ENCODE data around the gene SIDT1. TPM values are rescaled to one million over a fixed set of nuclear protein-coding genes. Genes with fewer than 3 reads are reported as not detected.

SIDT1 gene
- total RNA-seq, 4 donors from 2014 or later: 62.5 to 116 (median 91.6) TPM

DNA sequence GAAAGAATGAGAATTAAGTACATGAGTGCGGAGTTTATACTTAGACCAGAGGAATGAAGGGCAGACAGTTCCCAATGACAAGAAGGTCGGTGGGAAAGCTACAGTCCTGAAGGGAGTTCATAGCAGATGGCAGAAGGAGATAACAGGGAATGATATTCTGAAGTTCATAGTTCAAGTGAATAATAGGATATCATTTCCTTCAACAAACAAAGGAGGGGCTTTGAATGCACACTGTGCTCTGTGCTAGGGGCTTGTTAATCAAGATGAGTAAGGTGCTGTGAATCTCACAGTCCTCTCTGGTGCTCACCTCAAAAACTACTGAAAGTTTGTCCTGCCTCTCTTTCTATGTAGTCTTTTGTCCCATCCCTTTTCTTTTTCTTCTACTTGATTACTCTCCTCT is 41.9 kb downstream of the SIDT1 start:
- Histone ChIP-seq H3K4me1 (peaks cover 0 to 10% (median 0%) of the 10 kb centered on the region in 4 donors), H3K27me3 (no peaks in the 10 kb centered on the region), H3K9me3 (no peaks in the 10 kb centered on the region), H3K27ac (peak overlapping the region in 3 of 4 donors; percentile 41 to 79 (median 67)), H3K36me3 (no peaks in the 10 kb centered on the region), H3K4me3 (no peak overlapping the region)
- DNase-seq: no peak
- no peak for TF ChIP-seq POLR2A (IDR thresholded peaks at IDR 0.05)
- TF ChIP-seq, protein P1, sequence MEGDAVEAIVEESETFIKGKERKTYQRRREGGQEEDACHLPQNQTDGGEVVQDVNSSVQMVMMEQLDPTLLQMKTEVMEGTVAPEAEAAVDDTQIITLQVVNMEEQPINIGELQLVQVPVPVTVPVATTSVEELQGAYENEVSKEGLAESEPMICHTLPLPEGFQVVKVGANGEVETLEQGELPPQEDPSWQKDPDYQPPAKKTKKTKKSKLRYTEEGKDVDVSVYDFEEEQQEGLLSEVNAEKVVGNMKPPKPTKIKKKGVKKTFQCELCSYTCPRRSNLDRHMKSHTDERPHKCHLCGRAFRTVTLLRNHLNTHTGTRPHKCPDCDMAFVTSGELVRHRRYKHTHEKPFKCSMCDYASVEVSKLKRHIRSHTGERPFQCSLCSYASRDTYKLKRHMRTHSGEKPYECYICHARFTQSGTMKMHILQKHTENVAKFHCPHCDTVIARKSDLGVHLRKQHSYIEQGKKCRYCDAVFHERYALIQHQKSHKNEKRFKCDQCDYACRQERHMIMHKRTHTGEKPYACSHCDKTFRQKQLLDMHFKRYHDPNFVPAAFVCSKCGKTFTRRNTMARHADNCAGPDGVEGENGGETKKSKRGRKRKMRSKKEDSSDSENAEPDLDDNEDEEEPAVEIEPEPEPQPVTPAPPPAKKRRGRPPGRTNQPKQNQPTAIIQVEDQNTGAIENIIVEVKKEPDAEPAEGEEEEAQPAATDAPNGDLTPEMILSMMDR (IDR thresholded peaks at IDR 0.05): no peak

DNA sequence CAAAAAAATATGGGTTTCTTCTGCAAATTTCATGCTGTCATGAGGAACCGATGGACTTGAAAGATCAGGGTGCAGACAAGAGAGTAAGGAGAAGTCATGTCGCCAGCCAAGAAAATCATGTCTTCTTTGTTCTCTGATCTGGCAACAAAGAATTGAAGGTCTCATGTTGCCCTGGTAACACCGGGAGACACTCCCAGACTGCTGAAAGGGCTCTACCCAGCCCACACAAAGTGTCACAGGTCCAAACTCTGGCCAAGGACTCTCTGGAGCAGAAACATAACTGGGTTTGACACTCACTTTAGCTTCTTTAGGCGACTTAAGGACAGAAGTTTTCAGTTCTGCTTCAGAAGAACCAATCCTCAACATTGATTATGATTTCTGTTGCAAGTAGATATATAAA is 42.9 kb downstream of the SIDT1 start:
- TF ChIP-seq, protein P1 (IDR thresholded peaks at IDR 0.05): no peak
- TF ChIP-seq POLR2A (IDR thresholded peaks at IDR 0.05): no peak
- H3K27me3 ChIP-seq: no peaks in the 10 kb centered on the region
- DNase-seq: peak in 1 of 3 donors; percentile 50
- peak overlapping the region in 1 of 4 donors; percentile 79 for H3K27ac ChIP-seq
- no peak overlapping the region for H3K4me3 ChIP-seq
- H3K4me1 ChIP-seq: peaks cover 0 to 10% (median 0%) of the 10 kb centered on the region in 4 donors
- H3K9me3 ChIP-seq: no peaks in the 10 kb centered on the region
- no peaks in the 10 kb centered on the region for H3K36me3 ChIP-seq

DNA sequence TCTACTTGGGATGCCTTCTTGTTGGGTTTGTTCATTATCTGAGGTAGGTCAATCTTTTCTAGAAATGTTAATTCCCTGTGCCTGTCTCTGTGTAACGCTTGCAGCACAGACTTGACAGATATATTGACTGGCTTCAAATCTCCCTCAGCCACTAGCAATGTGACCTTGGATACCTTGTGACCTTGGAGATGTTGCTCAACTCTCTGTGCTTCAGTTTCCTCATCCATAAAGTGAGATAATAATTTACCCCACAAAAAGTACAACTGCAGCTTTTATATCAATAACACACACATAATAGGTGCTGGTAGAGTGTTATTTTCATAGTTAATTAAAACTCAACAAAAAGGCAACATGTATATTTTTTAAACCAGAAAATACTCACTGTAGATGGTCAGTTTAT is 52.9 kb downstream of the SIDT1 start:
- Histone ChIP-seq H3K36me3 (peaks cover 0 to 4% (median 0%) of the 10 kb centered on the region in 3 donors), H3K9me3 (no peaks in the 10 kb centered on the region), H3K4me1 (no peaks in the 10 kb centered on the region), H3K27me3 (no peaks in the 10 kb centered on the region), H3K27ac (no peak overlapping the region), H3K4me3 (no peak overlapping the region)
- TF ChIP-seq POLR2A (IDR thresholded peaks at IDR 0.05): no peak
- TF ChIP-seq, protein P1 (IDR thresholded peaks at IDR 0.05): no peak
- no peak for DNase-seq

DNA sequence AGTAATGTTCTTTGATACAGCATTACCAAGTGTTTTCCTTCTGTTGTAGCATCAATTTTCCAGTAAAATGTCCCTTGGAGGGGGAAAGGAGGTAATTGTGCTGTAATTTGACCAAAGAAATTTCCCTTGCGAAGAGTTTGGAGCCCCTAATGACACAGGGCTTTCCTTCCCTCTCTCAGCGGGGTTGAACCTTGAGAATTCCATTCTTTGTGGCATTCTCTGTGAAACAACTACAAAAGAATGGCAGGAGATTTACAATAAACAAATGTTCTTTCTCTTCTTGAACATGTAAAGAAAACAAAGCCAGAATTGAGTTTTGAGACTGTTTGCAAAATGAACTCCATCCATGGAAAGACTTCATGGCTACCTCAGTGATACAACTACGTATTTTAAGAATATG is 53.4 kb downstream of the SIDT1 start:
- TF ChIP-seq, protein P1 (IDR thresholded peaks at IDR 0.05): no peak
- no peak for TF ChIP-seq POLR2A (IDR thresholded peaks at IDR 0.05)
- DNase-seq: no peak
- Histone ChIP-seq H3K4me3 (no peak overlapping the region), H3K4me1 (no peaks in the 10 kb centered on the region), H3K27ac (no peak overlapping the region), H3K36me3 (peaks cover 0 to 4% (median 0%) of the 10 kb centered on the region in 3 donors), H3K9me3 (no peaks in the 10 kb centered on the region), H3K27me3 (no peaks in the 10 kb centered on the region)

DNA sequence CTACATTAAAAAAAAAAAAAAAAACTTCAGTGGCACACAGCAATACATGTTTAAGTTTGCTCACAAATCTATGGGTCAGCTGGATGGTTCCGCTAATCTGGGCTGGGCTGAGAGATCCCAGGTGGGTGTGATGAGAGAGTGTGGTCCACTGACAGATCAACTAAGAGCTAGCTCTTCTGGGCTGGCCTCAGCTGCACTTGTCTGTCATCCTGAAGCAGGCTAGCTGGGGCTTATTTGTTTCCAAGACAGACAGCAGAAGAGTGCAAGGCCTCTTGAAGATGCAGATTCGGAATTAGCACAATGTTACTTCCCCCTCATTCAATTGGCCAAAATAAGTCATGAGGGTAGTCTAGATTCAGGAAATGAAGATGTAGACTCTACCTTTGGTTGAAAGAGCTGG is 56.5 kb downstream of the SIDT1 start:
- peaks cover 0 to 4% (median 0%) of the 10 kb centered on the region in 3 donors for H3K36me3 ChIP-seq
- no peaks in the 10 kb centered on the region for H3K9me3 ChIP-seq
- no peaks in the 10 kb centered on the region for H3K4me1 ChIP-seq
- no peaks in the 10 kb centered on the region for H3K27me3 ChIP-seq
- no peak overlapping the region for H3K27ac ChIP-seq
- TF ChIP-seq, protein P1 (IDR thresholded peaks at IDR 0.05): no peak
- no peak for TF ChIP-seq POLR2A (IDR thresholded peaks at IDR 0.05)
- no peak overlapping the region for H3K4me3 ChIP-seq
- DNase-seq: no peak

DNA sequence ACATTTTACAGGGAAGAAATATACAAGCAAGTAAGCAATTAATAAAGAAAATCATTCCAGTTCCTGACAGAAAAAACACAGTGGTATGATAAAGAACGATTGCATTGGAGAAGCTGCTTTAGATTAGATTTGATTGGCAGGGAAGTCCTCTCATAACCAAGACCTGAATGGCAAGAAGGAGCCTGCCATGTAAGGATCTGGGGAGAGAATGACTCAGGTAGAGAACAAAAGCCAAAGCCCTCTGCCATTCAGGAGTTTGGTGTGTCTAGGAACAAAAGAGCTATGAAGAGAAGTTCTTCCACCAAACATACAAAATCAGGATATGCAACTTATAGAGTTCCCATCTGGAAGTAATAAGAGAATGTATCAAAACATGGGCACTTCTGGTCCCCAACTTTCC is 57.6 kb downstream of the SIDT1 start:
- no peaks in the 10 kb centered on the region for H3K27me3 ChIP-seq
- no peak overlapping the region for H3K27ac ChIP-seq
- no peak for DNase-seq
- H3K4me3 ChIP-seq: no peak overlapping the region
- no peaks in the 10 kb centered on the region for H3K9me3 ChIP-seq
- H3K4me1 ChIP-seq: no peaks in the 10 kb centered on the region
- H3K36me3 ChIP-seq: peaks cover 0 to 4% (median 0%) of the 10 kb centered on the region in 3 donors
- TF ChIP-seq, protein P1 (IDR thresholded peaks at IDR 0.05): no peak
- TF ChIP-seq POLR2A (IDR thresholded peaks at IDR 0.05): no peak
